GM18502 (cell line): ENCODE data around the gene CCDC78.
A peak's percentile ranks its signal among the peaks of the same experiment; 100 is the strongest.
"Not testable (repeated sequence)": the region's sequence is repeated elsewhere in the genome, so short reads cannot be mapped to it uniquely, and the experiment has no call there.

ENCODE experiments used
- ATAC-seq: cut with Tn5 transposase; IDR thresholded peaks from one replicate; pipeline ENCODE4 v1.9.1; 2021; ENCODE audit warnings: mild to moderate bottlenecking; ENCODE audit not compliant: unreplicated experiment, poor library complexity

CCDC78 gene

GRCh38 chr16:714558-715476 lies 11.4 kb downstream of the CCDC78 start, which contains the start of gene METRN:
METRN (plus strand) TSS chr16:715118; CDS start chr16:715290, 172 bp downstream.
- ATAC-seq = peak; percentile 77

- ATAC-seq = no peak
These were observed 12.2 kb downstream of the CCDC78 start for GRCh38 chr16:714079-714478.

- not testable (repeated sequence) for ATAC-seq
These were observed 13.4 kb downstream of the CCDC78 start for GRCh38 chr16:712740-713250.

- no peak for ATAC-seq
These were observed 14.5 kb downstream of the CCDC78 start for GRCh38 chr16:711548-712320.

GRCh38 chr16:711084-711483 lies 15.2 kb downstream of the CCDC78 start:
- no peak for ATAC-seq

- no peak for ATAC-seq
These were observed 15.7 kb downstream of the CCDC78 start for GRCh38 chr16:710500-711075.

- ATAC-seq = no peak
These were observed 16.4 kb downstream of the CCDC78 start for GRCh38 chr16:709566-710499.

GRCh38 chr16:708959-709358 lies 17.3 kb downstream of the CCDC78 start:
- ATAC-seq = no peak

- no peak for ATAC-seq
These were observed 18.2 kb downstream of the CCDC78 start for GRCh38 chr16:708019-708418.

GRCh38 chr16:707062-707538 lies 19.1 kb downstream of the CCDC78 start:
- no peak for ATAC-seq

GRCh38 chr16:706189-707061 lies 19.8 kb downstream of the CCDC78 start:
- ATAC-seq = no peak

GRCh38 chr16:705431-706188 lies 20.6 kb downstream of the CCDC78 start, which contains the start of gene FBXL16:
FBXL16 (minus strand) TSS chr16:705801; CDS start chr16:697405, 8,396 bp downstream.
- no peak for ATAC-seq

GRCh38 chr16:704552-705380 lies 21.5 kb downstream of the CCDC78 start:
- no peak for ATAC-seq

- ATAC-seq = no peak
These were observed 22.2 kb downstream of the CCDC78 start for GRCh38 chr16:704047-704446.

GRCh38 chr16:703406-703805 lies 22.8 kb downstream of the CCDC78 start:
- no peak for ATAC-seq

GRCh38 chr16:702341-702740 lies 23.9 kb downstream of the CCDC78 start:
- ATAC-seq = no peak
